Measurements from ENCODE around the gene RSPH3.
"Not testable (repeated sequence)": the region's sequence is repeated elsewhere in the genome, so short reads cannot be mapped to it uniquely, and the experiment has no call there.

Gene RSPH3

GRCh38 chr6:158972241-158973233, 27.5 kb downstream of the RSPH3 start:
- peak in 1 of 2 donors; percentile 41 for DNase-seq

DNA sequence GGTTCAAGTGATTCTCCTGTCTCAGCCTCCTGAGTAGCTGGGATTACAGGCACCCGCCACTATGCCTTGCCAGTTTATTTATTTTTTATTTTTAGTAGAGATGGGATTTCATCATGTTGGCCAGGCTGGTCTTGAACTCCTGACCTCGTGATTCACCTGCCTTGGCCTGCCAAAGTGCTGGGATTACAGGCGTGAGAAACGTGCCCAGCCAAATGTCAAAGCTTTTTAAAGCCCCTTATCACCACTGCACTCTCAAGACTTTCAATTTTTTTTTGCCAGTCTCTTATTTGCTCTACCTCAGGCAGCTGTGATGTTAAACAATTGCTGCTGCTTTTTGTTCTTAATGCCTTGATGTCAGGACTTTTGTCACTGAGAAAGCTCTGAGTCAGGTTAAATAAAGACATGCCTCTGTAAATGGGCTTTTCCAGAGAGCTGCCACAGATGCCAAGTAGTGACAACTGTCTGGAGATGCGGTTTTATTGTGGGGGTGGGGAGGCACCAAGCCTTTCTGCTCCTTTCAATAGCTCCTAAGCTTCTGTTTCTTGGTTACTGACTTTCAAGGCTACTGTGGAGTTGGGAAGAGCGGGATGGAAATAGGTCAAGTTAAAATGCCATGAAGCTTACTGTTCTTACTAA, 29.2 kb downstream of the RSPH3 start:
- peak in 1 of 2 donors; percentile 9 for DNase-seq

DNA sequence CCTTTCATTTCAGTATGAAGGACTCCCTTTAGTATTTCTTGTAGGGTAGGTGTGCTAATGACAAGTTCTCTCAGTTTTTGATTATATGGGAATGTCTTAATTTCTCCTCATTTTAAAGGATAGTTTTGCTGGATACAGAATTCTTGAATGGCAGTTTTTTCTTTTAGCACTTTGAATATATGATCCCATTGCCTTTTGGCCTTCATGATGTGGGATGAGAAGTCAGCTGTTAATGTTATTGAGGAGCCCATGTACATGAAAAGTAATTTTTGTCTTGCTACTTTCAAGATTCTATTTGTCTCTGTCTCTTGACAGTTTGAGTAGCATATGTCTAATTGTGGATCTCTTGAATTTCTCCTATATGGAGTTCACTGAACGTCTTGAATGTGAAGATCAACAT, 30.9 kb downstream of the RSPH3 start:
- no peak for DNase-seq

DNA sequence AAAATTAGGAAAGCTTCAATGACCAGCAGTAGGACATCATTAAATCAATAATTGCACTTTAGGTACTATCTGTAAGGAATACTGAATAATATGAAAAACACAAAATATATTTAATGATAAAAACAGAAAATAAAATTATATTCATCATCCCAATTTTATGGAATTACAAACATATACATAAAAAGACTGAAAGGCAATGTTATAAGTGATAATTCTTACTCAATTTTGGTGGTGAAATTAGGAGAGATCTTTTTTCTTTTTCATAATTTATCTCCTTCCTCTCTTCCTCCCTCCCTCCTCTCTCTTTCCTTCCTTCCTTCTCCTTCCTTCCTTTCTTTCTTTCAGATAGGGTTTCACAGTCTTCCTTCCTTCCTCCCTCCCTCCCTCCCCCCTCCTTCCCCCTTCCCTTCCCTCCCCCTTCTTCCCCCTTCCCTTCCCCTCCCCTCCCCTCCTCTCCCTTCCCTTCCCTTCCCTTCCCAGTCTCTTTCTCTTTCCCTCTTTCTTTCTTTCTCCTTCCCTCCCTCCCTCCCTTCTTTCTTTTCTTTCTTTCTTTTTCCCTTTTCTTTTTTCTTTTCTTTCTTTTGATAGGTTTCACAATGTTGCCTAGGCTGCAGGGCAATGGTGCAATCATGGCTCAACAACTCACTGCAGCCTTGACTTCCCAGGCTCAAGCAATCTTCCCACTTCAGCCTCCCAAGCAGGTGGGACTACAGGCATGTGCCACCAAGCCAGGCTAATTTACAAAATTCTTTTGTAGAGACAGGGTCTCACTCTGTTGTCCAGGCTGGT, 36.8 kb downstream of the RSPH3 start:
- no peak for DNase-seq

DNA sequence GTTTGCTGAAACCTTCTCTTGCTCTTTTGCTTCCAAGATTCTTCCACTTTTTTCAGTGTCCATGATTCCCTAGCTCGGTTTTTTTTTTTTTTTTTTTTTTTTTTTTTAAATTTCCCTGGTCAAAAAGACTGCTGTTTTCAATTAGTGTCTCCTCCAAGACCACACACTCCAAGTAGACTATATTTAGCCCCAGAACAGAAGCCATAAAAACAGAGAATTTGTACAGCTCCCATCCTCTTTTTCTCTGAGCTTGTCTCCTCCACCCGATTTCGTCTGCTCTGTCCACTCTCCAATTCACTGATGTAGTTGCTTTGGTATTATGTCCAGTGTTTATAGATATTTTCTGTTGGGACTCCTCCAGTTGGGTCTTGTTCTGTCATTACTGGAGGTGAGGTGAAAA, 37.6 kb downstream of the RSPH3 start:
- DNase-seq = no peak

DNA sequence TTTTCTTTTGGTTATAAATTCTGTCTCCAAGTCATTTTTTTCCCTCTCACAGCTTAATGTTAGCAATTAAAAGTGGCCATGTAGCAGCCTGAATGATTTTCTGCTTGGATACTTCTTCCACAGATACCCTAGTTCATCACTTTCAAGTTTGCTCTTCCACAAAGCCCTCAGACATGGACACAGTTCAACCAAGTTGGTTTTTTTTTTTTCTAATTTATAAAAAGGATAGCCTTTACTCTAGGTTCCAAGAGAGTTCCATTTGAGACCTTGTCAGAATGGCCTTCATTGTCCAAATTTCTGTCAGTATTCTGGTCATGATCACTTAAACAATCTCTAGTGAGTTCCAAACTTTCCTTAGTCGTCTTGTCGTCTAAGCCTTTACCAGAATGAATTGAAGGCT, 40.0 kb downstream of the RSPH3 start:
- peak in 1 of 2 donors; percentile 77 for DNase-seq

GRCh38 chr6:158959552-158959951, 40.5 kb downstream of the RSPH3 start:
- DNase-seq = no peak

- no peak for DNase-seq
Observed at GRCh38 chr6:158958504-158959386, 41.3 kb downstream of the RSPH3 start.

GRCh38 chr6:158955255-158955654, 44.7 kb downstream of the RSPH3 start:
- no peak for DNase-seq

- DNase-seq = no peak
Observed at GRCh38 chr6:158954753-158955152, 45.2 kb downstream of the RSPH3 start.

DNA sequence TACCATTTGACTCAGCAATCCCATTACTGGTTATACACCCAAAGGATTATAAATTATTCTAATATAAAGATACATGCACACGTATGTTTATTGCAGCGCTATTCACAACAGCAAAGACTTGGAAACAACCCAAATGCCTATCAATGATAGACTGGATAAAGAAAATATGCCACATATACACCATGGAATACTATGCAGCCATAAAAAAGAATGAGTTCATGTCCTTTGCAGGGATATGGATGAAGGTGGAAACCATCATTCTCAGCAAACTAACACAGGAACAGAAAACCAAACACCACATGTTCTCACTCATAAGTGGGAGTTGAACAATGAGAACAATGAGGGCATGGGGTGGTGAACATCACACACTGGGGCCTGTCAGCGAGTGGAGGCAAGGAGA, 48.0 kb downstream of the RSPH3 start:
- not testable (repeated sequence) for DNase-seq

GRCh38 chr6:158951565-158951964, 48.4 kb downstream of the RSPH3 start:
- not testable (repeated sequence) for DNase-seq

DNA sequence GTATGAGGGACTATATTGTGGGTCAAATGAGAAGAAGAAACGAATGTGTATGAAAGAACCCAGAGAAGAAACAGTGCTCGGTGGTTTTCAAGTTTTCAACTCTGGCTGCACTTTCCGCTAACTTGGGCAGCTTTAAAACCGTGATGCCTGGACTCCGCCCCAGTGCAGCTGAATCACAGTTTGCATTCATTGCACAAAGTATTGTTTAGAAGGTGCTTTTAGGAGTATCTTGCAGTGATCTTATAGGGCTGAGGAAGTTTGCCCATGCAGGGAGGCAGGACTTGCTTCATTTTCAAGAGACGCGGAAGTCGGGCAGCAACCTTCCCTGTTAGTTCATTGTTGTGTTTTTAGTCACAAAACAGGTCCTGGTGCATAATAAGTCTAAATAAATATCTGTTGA, 52.7 kb downstream of the RSPH3 start:
- DNase-seq = no peak

GRCh38 chr6:158943380-158944032, 56.5 kb downstream of the RSPH3 start:
- no peak for DNase-seq

DNA sequence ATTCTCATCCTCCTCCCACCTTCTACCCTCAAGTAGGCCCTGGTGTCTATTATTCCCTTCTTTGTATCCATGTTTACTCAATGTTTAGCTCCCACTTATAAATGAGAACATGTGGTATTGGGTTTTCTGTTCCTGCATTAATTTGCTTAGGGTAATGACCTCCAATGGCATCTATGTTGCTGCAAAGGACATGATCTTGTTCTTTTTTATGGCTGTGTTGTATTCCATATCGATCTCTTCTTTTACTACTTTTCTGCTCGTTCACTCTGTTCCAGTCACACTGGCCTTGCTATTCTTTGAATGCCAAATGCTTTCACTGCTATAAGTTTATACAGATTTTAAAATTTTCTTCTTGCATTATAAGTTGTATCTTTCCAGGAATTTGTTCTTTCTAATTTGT, 57.7 kb downstream of the RSPH3 start:
- no peak for DNase-seq

GRCh38 chr6:158941246-158941645, 58.8 kb downstream of the RSPH3 start:
- no peak for DNase-seq

DNA sequence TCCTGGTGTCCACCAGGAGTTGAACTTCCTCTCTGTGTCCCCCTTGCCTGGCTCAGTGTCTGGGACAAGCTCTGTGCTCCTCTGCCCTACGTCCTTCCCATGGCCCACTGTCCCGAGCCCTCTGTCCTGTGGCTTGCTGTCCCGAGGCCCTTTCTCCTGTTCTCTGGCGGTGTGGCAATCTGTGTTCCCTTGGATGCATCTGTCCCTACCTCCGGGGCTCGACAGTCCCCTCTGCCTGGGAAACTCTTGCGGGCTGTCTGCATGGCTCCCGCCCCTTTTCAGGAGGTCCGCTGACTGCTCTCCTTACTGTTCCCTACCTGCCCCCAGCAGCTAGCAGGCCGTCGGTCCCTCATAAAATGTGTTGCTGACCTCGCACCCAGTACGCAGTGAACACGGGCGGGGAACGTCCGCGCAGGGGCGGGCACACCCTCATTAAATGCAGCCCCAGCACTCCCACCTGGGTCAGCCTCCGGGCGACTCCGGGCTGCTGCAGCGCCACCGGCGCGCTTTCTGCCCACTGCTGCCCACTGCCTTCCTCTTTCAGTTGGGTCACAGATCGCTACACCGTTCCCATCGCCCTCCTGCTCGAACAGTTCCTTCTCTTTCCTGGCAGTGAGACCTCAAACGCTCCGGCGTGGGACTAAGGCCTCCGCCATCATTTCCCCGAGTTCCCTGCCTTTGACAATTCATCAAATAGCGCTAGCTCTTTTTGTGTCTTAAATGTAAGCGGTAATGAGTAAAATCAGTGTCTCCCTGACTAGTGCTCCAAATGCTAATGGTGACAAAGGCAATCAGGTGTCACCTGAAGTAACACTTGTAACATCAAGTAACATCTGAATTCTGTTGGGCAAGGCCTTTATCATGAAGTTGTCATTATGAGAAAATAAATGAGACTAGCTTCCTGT, 60.5 kb downstream of the RSPH3 start:
- no peak for DNase-seq

- DNase-seq = no peak
Observed at GRCh38 chr6:158938811-158939254, 61.2 kb downstream of the RSPH3 start.

DNA sequence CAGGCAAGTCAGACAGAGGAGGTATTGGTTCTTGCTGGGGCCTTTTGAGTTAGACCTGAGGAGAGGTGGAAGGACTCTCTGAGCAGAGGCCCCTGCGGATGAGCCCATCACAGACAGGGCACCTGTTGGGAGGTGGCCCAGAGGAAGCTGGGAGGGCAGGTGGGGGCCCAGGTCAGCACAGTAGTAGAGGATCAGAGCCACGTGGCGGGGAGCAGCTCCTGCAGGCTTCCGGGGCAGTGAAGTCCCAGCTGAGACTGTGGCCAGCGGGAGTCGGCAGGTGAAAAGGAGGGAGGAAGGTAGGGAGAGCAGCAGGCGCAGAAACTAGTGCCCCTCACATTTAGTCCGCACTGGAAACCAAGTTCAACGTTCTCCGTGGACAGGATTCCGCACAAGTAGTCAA, 61.8 kb downstream of the RSPH3 start:
- DNase-seq = no peak

GRCh38 chr6:158934157-158934556, 65.8 kb downstream of the RSPH3 start:
- no peak for DNase-seq
